ENCODE measurements around the gene FAM174C. TPM values are rescaled to one million over a fixed set of nuclear protein-coding genes. Genes with fewer than 3 reads are reported as not detected.
"Not testable (repeated sequence)": the region's sequence is repeated elsewhere in the genome, so short reads cannot be mapped to it uniquely, and the experiment has no call there.

Gene FAM174C
- total RNA-seq, 2 experiments from 2014 or later = 44.5 to 48.3 TPM

GRCh38 chr19:1311543-1312091 is 36.3 kb downstream of the FAM174C start:
- no peak for ATAC-seq (ENCODE audit: low read depth)
- POLR2A ChIA-PET = no interaction called here
- H3K4me1 Mint-ChIP-seq = no peaks in the 10 kb centered on the region
- no peaks in the 10 kb centered on the region for H3K9me3 Mint-ChIP-seq
- H3K27ac Mint-ChIP-seq = no peak overlapping the region
- peaks cover 9% of the 10 kb centered on the region for H3K27me3 Mint-ChIP-seq
- DNase-seq = no peak
- H3K4me3 Mint-ChIP-seq = no peak overlapping the region
- no peaks in the 10 kb centered on the region for H3K36me3 Mint-ChIP-seq

GRCh38 chr19:1312767-1313694 is 37.7 kb downstream of the FAM174C start:
- H3K4me1 Mint-ChIP-seq = no peaks in the 10 kb centered on the region
- H3K9me3 Mint-ChIP-seq = no peaks in the 10 kb centered on the region
- POLR2A ChIA-PET = no interaction called here
- DNase-seq (no peak), ATAC-seq (ENCODE audit: low read depth) (no peak)
- no peaks in the 10 kb centered on the region for H3K36me3 Mint-ChIP-seq
- peaks cover 22% of the 10 kb centered on the region for H3K27me3 Mint-ChIP-seq
- no peak overlapping the region for H3K27ac Mint-ChIP-seq
- no peak overlapping the region for H3K4me3 Mint-ChIP-seq

GRCh38 chr19:1313695-1314613 is 38.6 kb downstream of the FAM174C start:
- POLR2A ChIA-PET = no interaction called here
- Mint-ChIP-seq H3K27me3 (peaks cover 25% of the 10 kb centered on the region), H3K36me3 (no peaks in the 10 kb centered on the region), H3K4me1 (no peaks in the 10 kb centered on the region), H3K9me3 (no peaks in the 10 kb centered on the region), H3K27ac (no peak overlapping the region), H3K4me3 (no peak overlapping the region)
- DNase-seq = no peak
- no peak for ATAC-seq (ENCODE audit: low read depth)

- ATAC-seq (ENCODE audit: low read depth) (peak; percentile 69), DNase-seq (peak; percentile 73)
- Mint-ChIP-seq H3K9me3 (no peaks in the 10 kb centered on the region), H3K27ac (no peak overlapping the region), H3K4me3 (no peak overlapping the region), H3K4me1 (no peaks in the 10 kb centered on the region), H3K27me3 (peaks cover 34% of the 10 kb centered on the region), H3K36me3 (no peaks in the 10 kb centered on the region)
- POLR2A ChIA-PET = no interaction called here
Measured at GRCh38 chr19:1315470-1316166, 40.3 kb downstream of the FAM174C start.

GRCh38 chr19:1316466-1316865 is 41.1 kb downstream of the FAM174C start:
- Mint-ChIP-seq H3K36me3 (no peaks in the 10 kb centered on the region), H3K4me3 (no peak overlapping the region), H3K4me1 (no peaks in the 10 kb centered on the region), H3K27ac (no peak overlapping the region), H3K9me3 (no peaks in the 10 kb centered on the region), H3K27me3 (peaks cover 34% of the 10 kb centered on the region)
- no peak for ATAC-seq (ENCODE audit: low read depth)
- POLR2A ChIA-PET = no interaction called here
- no peak for DNase-seq

GRCh38 chr19:1317274-1318003 is 42.1 kb downstream of the FAM174C start:
- POLR2A ChIA-PET = interaction anchor here (0.9 kb wide), 1 partner anchor 37 kb away, joined by 3 read pairs; a partner anchor contains a TSS
- no peak for ATAC-seq (ENCODE audit: low read depth)
- Mint-ChIP-seq H3K4me3 (no peak overlapping the region), H3K4me1 (no peaks in the 10 kb centered on the region), H3K36me3 (no peaks in the 10 kb centered on the region), H3K27ac (no peak overlapping the region), H3K9me3 (no peaks in the 10 kb centered on the region), H3K27me3 (peaks cover 36% of the 10 kb centered on the region)
- no peak for DNase-seq

GRCh38 chr19:1318678-1319471 is 43.5 kb downstream of the FAM174C start:
- Mint-ChIP-seq H3K4me3 (no peak overlapping the region), H3K9me3 (no peaks in the 10 kb centered on the region), H3K27me3 (peaks cover 43% of the 10 kb centered on the region), H3K4me1 (no peaks in the 10 kb centered on the region), H3K36me3 (no peaks in the 10 kb centered on the region), H3K27ac (no peak overlapping the region)
- POLR2A ChIA-PET = no interaction called here
- no peak for ATAC-seq (ENCODE audit: low read depth)
- no peak for DNase-seq

GRCh38 chr19:1320282-1320650 is 44.9 kb downstream of the FAM174C start:
- POLR2A ChIA-PET; H3K9me3 Mint-ChIP-seq; ATAC-seq (ENCODE audit: low read depth); H3K4me1 Mint-ChIP-seq; H3K27ac Mint-ChIP-seq; H3K36me3 Mint-ChIP-seq; H3K4me3 Mint-ChIP-seq; DNase-seq: not testable (repeated sequence)
- peaks cover 49% of the 10 kb centered on the region for H3K27me3 Mint-ChIP-seq

- no peak for ATAC-seq (ENCODE audit: low read depth)
- Mint-ChIP-seq H3K27me3 (peaks cover 54% of the 10 kb centered on the region), H3K36me3 (no peaks in the 10 kb centered on the region)
Measured at GRCh38 chr19:1321539-1321938, 46.2 kb downstream of the FAM174C start.

GRCh38 chr19:1322198-1322981 is 47.1 kb downstream of the FAM174C start:
- Mint-ChIP-seq H3K27ac (no peak overlapping the region), H3K27me3 (peaks cover 48% of the 10 kb centered on the region), H3K4me3 (no peak overlapping the region), H3K36me3 (no peaks in the 10 kb centered on the region), H3K9me3 (no peaks in the 10 kb centered on the region), H3K4me1 (no peaks in the 10 kb centered on the region)
- DNase-seq (no peak), ATAC-seq (ENCODE audit: low read depth) (no peak)
- POLR2A ChIA-PET = no interaction called here

More at GRCh38 chr19:1321539-1321938, 46.2 kb downstream of the FAM174C start:
- H3K4me1 Mint-ChIP-seq = no peaks in the 10 kb centered on the region
- H3K27ac Mint-ChIP-seq = no peak overlapping the region
- no peak overlapping the region for H3K4me3 Mint-ChIP-seq
- DNase-seq = no peak
- H3K9me3 Mint-ChIP-seq = no peaks in the 10 kb centered on the region
- POLR2A ChIA-PET = no interaction called here

- Mint-ChIP-seq H3K4me1 (no peaks in the 10 kb centered on the region), H3K9me3 (no peaks in the 10 kb centered on the region), H3K4me3 (no peak overlapping the region), H3K27ac (no peak overlapping the region), H3K36me3 (no peaks in the 10 kb centered on the region), H3K27me3 (peaks cover 36% of the 10 kb centered on the region)
- DNase-seq (no peak), ATAC-seq (ENCODE audit: low read depth) (no peak)
- POLR2A ChIA-PET = no interaction called here
Measured at GRCh38 chr19:1324249-1324805, 49.0 kb downstream of the FAM174C start.
